ENCODE measurements around the gene PLXNC1. TPM values are rescaled to one million over a fixed set of nuclear protein-coding genes. Genes with fewer than 3 reads are reported as not detected.

Gene PLXNC1
- total RNA-seq, 1 donor from 2014 or later = 8.3 TPM

GRCh38 chr12:94260717-94261116 lies 112.3 kb downstream of the PLXNC1 start:
- no peak for DNase-seq (ENCODE audit: extremely low spot score, unreplicated experiment)
- no peak for TF ChIP-seq CTCF (conservative IDR thresholded peaks at IDR 0.05)
- Mint-ChIP-seq H3K27me3 (peaks cover 4% of the 10 kb centered on the region), H3K4me1 (ENCODE audit: unreplicated experiment) (peaks cover 33% of the 10 kb centered on the region), H3K4me3 (no peak overlapping the region), H3K36me3 (no peaks in the 10 kb centered on the region), H3K9me3 (no peaks in the 10 kb centered on the region), H3K27ac (no peak overlapping the region)

- TF ChIP-seq CTCF (conservative IDR thresholded peaks at IDR 0.05) = no peak
- no peak overlapping the region for H3K27ac Mint-ChIP-seq
- H3K4me3 Mint-ChIP-seq = no peak overlapping the region
- peaks cover 7% of the 10 kb centered on the region for H3K27me3 Mint-ChIP-seq
- peaks cover 37% of the 10 kb centered on the region for H3K4me1 Mint-ChIP-seq (ENCODE audit: unreplicated experiment)
- no peaks in the 10 kb centered on the region for H3K9me3 Mint-ChIP-seq
- no peaks in the 10 kb centered on the region for H3K36me3 Mint-ChIP-seq
- DNase-seq (ENCODE audit: extremely low spot score, unreplicated experiment) = no peak
Observed at GRCh38 chr12:94261119-94261518, 112.7 kb downstream of the PLXNC1 start.

GRCh38 chr12:94261786-94262185 lies 113.4 kb downstream of the PLXNC1 start:
- Mint-ChIP-seq H3K4me3 (no peak overlapping the region), H3K27ac (no peak overlapping the region), H3K36me3 (no peaks in the 10 kb centered on the region), H3K27me3 (peaks cover 8% of the 10 kb centered on the region), H3K9me3 (no peaks in the 10 kb centered on the region), H3K4me1 (ENCODE audit: unreplicated experiment) (peaks cover 38% of the 10 kb centered on the region)
- DNase-seq (ENCODE audit: extremely low spot score, unreplicated experiment) = no peak
- TF ChIP-seq CTCF (conservative IDR thresholded peaks at IDR 0.05) = no peak

GRCh38 chr12:94262228-94263010 lies 114.0 kb downstream of the PLXNC1 start:
- no peak overlapping the region for H3K4me3 Mint-ChIP-seq
- peaks cover 11% of the 10 kb centered on the region for H3K27me3 Mint-ChIP-seq
- no peak for TF ChIP-seq CTCF (conservative IDR thresholded peaks at IDR 0.05)
- H3K36me3 Mint-ChIP-seq = no peaks in the 10 kb centered on the region
- DNase-seq (ENCODE audit: extremely low spot score, unreplicated experiment) = no peak
- H3K9me3 Mint-ChIP-seq = no peaks in the 10 kb centered on the region
- peaks cover 43% of the 10 kb centered on the region for H3K4me1 Mint-ChIP-seq (ENCODE audit: unreplicated experiment)
- H3K27ac Mint-ChIP-seq = no peak overlapping the region

- Mint-ChIP-seq H3K36me3 (no peaks in the 10 kb centered on the region), H3K4me3 (no peak overlapping the region), H3K4me1 (ENCODE audit: unreplicated experiment) (peaks cover 48% of the 10 kb centered on the region), H3K9me3 (no peaks in the 10 kb centered on the region), H3K27ac (no peak overlapping the region), H3K27me3 (peaks cover 12% of the 10 kb centered on the region)
- no peak for TF ChIP-seq CTCF (conservative IDR thresholded peaks at IDR 0.05)
- DNase-seq (ENCODE audit: extremely low spot score, unreplicated experiment) = no peak
Observed at GRCh38 chr12:94263011-94263811, 114.8 kb downstream of the PLXNC1 start.
